ENCODE data around the gene NELFE. TPM values are rescaled to one million over a fixed set of nuclear protein-coding genes. Genes with fewer than 3 reads are reported as not detected.

NELFE gene
- total RNA-seq, 1 donor from 2014 or later = 100 TPM

- TF ChIP-seq POLR2A (IDR thresholded peaks at IDR 0.05) (no peak), CTCF (IDR thresholded peaks at IDR 0.05) (no peak), POLR2AphosphoS5 (IDR thresholded peaks at IDR 0.05; ENCODE audit: insufficient read depth in 1 of 2, low read depth in 1 of 2) (no peak)
- Histone ChIP-seq H3K9me3 (no peaks in the 10 kb centered on the region), H3K27ac (no peak overlapping the region), H3K4me1 (peaks cover 42% of the 10 kb centered on the region), H3K27me3 (no peaks in the 10 kb centered on the region), H3K36me3 (peaks cover 0 to 51% of the 10 kb centered on the region in 2 donors), H3K4me3 (no peak overlapping the region)
- intact Hi-C loops (cut with DNase I) = loop anchor here (10.0 kb wide), 1 partner anchor 1005 kb away; no protein-coding TSS in a partner anchor
- DNase-seq (ENCODE audit: extremely low spot score in 2 of 2) = no peak
These were observed 11.2 kb upstream of the NELFE start for GRCh38 chr6:31969712-31970603.

- no peak for TF ChIP-seq CTCF (IDR thresholded peaks at IDR 0.05)
- no peak for TF ChIP-seq POLR2A (IDR thresholded peaks at IDR 0.05)
- TF ChIP-seq POLR2AphosphoS5 (IDR thresholded peaks at IDR 0.05; ENCODE audit: insufficient read depth in 1 of 2, low read depth in 1 of 2) = no peak
- H3K27me3 ChIP-seq = no peaks in the 10 kb centered on the region
- H3K4me3 ChIP-seq = no peak overlapping the region
- no peak overlapping the region for H3K27ac ChIP-seq
- no peaks in the 10 kb centered on the region for H3K9me3 ChIP-seq
- DNase-seq (ENCODE audit: extremely low spot score in 2 of 2) = no peak
- intact Hi-C loops (cut with DNase I) = no loop called here
- H3K4me1 ChIP-seq = peaks cover 35% of the 10 kb centered on the region
- peaks cover 0 to 60% of the 10 kb centered on the region in 2 donors for H3K36me3 ChIP-seq
These were observed 10.3 kb upstream of the NELFE start for GRCh38 chr6:31968791-31969711.

GRCh38 chr6:31968326-31968725 lies 9.6 kb upstream of the NELFE start:
- intact Hi-C loops (cut with DNase I) = no loop called here
- peaks cover 0 to 67% of the 10 kb centered on the region in 2 donors for H3K36me3 ChIP-seq
- no peak overlapping the region for H3K4me3 ChIP-seq
- TF ChIP-seq POLR2AphosphoS5 (IDR thresholded peaks at IDR 0.05; ENCODE audit: insufficient read depth in 1 of 2, low read depth in 1 of 2) (no peak), CTCF (IDR thresholded peaks at IDR 0.05) (no peak), POLR2A (IDR thresholded peaks at IDR 0.05) (no peak)
- H3K27me3 ChIP-seq = no peaks in the 10 kb centered on the region
- H3K27ac ChIP-seq = no peak overlapping the region
- no peak for DNase-seq (ENCODE audit: extremely low spot score in 2 of 2)
- peaks cover 28% of the 10 kb centered on the region for H3K4me1 ChIP-seq
- H3K9me3 ChIP-seq = no peaks in the 10 kb centered on the region

GRCh38 chr6:31967926-31968320 lies 9.2 kb upstream of the NELFE start:
- no peak overlapping the region for H3K4me3 ChIP-seq
- H3K36me3 ChIP-seq = peaks cover 0 to 71% of the 10 kb centered on the region in 2 donors
- intact Hi-C loops (cut with DNase I) = no loop called here
- H3K27ac ChIP-seq = no peak overlapping the region
- DNase-seq (ENCODE audit: extremely low spot score in 2 of 2) = no peak
- peaks cover 24% of the 10 kb centered on the region for H3K4me1 ChIP-seq
- TF ChIP-seq CTCF (IDR thresholded peaks at IDR 0.05) = no peak
- TF ChIP-seq POLR2AphosphoS5 (IDR thresholded peaks at IDR 0.05; ENCODE audit: insufficient read depth in 1 of 2, low read depth in 1 of 2) = no peak
- no peak for TF ChIP-seq POLR2A (IDR thresholded peaks at IDR 0.05)
- H3K27me3 ChIP-seq = no peaks in the 10 kb centered on the region
- H3K9me3 ChIP-seq = no peaks in the 10 kb centered on the region

Data from vagina (tissue), 2 donors.